Mucosa of stomach (tissue), 1 donor: ENCODE measurements around the gene ASCC2.

ENCODE experiments used
- H3K27me3 ChIP-seq: one replicate; pipeline ENCODE4 v1.7.0; 2013; ENCODE audit warnings: mild to moderate bottlenecking, low read length; ENCODE audit not compliant: control insufficient read depth, insufficient read depth
- H3K36me3 ChIP-seq: one replicate; pipeline ENCODE4 v1.7.0; 2013; ENCODE audit warnings: low read length; ENCODE audit not compliant: control insufficient read depth, insufficient read depth
- H3K4me1 ChIP-seq: one replicate; pipeline ENCODE4 v1.7.0; 2013; ENCODE audit warnings: mild to moderate bottlenecking, low read length; ENCODE audit not compliant: control insufficient read depth, insufficient read depth
- H3K4me3 ChIP-seq: one replicate; pipeline ENCODE4 v1.7.0; 2013; ENCODE audit warnings: low read length
- H3K9ac ChIP-seq: one replicate; pipeline ENCODE4 v1.7.0; 2013; ENCODE audit warnings: mild to moderate bottlenecking, low read length, moderate library complexity
- H3K9me3 ChIP-seq: one replicate; pipeline ENCODE4 v1.7.0; 2013; ENCODE audit warnings: mild to moderate bottlenecking, low read length, moderate library complexity; ENCODE audit not compliant: control insufficient read depth
- donor health status: Pancreatic carcinoma.

ASCC2 gene

DNA sequence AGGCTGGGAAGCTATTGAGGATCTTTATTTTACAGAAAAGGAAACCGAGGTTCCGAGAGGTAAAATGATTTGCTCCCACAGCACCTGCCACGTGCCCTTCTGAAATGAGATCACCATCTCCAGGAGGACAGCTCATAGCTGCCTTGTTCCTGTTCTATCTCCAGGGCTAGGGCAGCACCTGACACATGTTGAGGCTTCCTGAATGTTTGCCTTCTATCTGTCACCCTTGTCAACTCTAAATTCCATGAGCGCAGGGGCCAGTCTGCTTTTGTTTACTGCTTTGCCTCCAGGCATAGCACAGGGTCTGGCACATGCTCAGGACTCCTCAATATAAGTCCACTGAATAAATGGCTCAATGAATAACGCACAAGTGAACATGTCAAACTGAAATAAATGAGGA lies 24.1 kb downstream of the ASCC2 start:
- H3K27me3 ChIP-seq: no peaks in the 10 kb centered on the region
- H3K4me3 ChIP-seq: no peak overlapping the region
- H3K36me3 ChIP-seq: peaks cover 15% of the 10 kb centered on the region
- H3K4me1 ChIP-seq: peaks cover 60% of the 10 kb centered on the region
- no peaks in the 10 kb centered on the region for H3K9me3 ChIP-seq
- H3K9ac ChIP-seq: no peak overlapping the region

DNA sequence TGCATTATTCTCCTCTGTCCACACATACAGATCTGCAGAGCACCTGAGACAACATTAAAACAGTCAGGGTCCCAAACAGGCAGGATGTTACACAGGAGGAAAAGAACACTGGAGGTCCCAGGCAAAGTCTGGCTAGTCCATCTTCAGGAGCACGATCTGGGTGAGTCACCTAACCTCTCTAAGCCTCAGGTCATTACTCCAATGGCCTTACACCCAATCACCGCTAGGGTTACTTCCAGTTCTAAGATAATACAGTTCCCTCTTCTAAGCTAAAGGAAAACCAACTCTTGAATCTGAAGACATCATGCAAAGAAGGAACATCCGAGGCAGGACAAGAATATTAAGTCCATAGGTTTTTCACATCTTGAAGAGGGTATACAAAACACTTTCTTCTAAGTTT lies 24.5 kb downstream of the ASCC2 start:
- H3K27me3 ChIP-seq: no peaks in the 10 kb centered on the region
- peaks cover 15% of the 10 kb centered on the region for H3K36me3 ChIP-seq
- H3K4me3 ChIP-seq: no peak overlapping the region
- H3K9ac ChIP-seq: no peak overlapping the region
- no peaks in the 10 kb centered on the region for H3K9me3 ChIP-seq
- peaks cover 60% of the 10 kb centered on the region for H3K4me1 ChIP-seq

DNA sequence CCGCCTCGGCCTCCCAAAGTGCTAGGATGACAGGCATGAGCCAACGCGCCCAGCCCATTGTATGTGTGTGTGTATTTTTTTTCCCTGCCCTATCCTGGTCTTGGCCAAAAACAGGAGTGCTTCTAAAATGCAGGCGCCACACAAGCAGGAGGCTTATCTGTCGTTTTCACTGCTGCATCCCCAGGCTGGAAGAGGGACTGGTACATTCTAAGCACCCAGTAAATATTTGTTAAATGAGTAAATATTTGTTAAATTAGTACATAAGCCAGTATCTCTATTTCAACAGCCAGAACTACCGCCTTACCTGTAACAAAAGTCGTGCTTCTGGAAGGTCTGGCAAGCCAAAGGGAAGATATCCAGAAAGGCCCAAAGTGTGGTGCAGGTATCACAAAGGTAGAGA lies 24.9 kb downstream of the ASCC2 start:
- Histone ChIP-seq H3K27me3 (no peaks in the 10 kb centered on the region), H3K4me1 (peaks cover 60% of the 10 kb centered on the region)

DNA sequence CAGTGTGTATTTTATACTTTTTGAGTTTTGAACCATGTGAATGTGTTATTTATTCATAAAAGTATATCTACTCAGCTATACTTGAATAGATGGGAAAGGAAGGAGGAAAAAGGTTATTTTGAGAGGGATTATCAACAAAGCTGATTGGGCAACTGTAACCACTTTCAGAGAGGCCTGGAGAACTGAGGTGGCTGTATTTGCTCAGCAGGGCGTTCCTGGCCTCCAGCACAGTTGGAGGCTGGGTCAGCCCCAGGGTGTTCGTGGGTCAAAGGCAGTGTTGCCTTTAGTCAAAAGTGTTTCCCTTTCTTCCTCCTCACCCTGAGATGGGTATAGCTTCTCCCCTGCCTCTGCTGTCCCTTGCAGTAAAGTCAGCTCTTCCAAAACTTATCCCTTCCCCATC lies 26.7 kb downstream of the ASCC2 start:
- Histone ChIP-seq H3K9ac (no peak overlapping the region), H3K9me3 (no peaks in the 10 kb centered on the region), H3K4me1 (peaks cover 55% of the 10 kb centered on the region), H3K27me3 (no peaks in the 10 kb centered on the region), H3K4me3 (no peak overlapping the region), H3K36me3 (peaks cover 18% of the 10 kb centered on the region)

More for the DNA sequence above, 24.9 kb downstream of the ASCC2 start:
- Histone ChIP-seq H3K9me3 (no peaks in the 10 kb centered on the region), H3K9ac (no peak overlapping the region), H3K36me3 (peaks cover 15% of the 10 kb centered on the region), H3K4me3 (no peak overlapping the region)

DNA sequence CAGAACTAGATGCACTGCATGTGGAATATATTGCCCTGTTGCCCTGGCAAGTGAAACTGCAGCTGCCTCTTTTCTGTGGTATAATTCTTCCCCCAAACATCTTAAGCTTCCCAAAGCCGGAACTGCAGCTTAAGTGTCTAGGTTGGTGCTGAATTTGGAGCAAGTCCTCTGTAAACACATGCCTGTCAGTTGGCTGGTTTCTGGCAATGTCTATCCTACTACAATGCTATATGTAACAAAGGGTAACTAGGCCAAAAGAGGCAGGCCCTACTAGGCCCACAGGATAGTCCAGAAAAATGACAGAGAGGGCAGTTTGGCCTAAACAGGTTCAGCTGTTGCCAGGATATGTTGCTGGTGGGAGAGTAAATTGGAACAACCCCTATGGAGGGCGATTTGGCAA lies 27.9 kb downstream of the ASCC2 start:
- H3K4me1 ChIP-seq: peaks cover 50% of the 10 kb centered on the region
- H3K27me3 ChIP-seq: no peaks in the 10 kb centered on the region
- H3K9me3 ChIP-seq: no peaks in the 10 kb centered on the region
- no peak overlapping the region for H3K9ac ChIP-seq
- H3K4me3 ChIP-seq: no peak overlapping the region
- peaks cover 30% of the 10 kb centered on the region for H3K36me3 ChIP-seq

DNA sequence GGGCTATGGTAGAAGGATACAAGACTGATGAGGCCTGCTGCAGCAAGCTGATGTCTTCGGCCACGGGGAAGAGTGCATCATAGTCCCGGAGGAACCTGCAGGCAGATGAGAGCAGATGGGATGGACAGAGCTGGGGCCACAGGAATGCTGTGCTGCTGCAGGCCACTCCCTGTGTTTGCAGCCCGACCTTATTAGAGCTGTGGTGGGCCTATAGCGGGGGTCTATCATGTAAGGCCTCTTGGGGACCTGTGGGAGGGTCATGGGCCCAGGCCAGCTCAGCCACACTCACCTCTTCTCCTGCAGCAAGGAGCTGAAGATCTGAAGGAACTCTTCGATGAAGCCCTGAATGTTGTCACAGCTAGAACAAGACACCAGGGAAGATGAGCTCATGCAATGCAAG lies 31.9 kb downstream of the ASCC2 start:
- Histone ChIP-seq H3K9me3 (no peaks in the 10 kb centered on the region), H3K9ac (no peak overlapping the region), H3K36me3 (peaks cover 35% of the 10 kb centered on the region), H3K4me1 (peaks cover 44% of the 10 kb centered on the region), H3K4me3 (no peak overlapping the region), H3K27me3 (no peaks in the 10 kb centered on the region)

DNA sequence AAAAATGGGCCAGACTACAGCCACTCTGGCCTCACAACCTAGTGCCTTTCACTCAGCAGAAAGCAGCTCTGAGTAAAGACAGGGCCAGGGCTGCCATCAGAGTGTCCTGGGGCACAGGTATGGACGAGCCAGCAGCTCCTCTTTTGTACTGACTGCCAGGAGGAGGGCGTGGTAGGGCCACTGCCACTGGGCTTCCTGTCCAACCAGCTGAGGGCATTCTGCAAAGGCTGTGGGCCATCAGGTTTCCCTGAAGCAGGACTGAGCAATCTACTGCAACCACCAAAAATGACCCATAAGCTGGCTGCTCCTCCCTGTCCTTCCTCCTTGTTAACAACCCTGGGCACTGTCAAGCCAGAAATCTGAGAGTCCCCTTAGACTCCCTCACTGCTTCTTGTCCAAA lies 33.1 kb downstream of the ASCC2 start:
- peaks cover 34% of the 10 kb centered on the region for H3K36me3 ChIP-seq
- H3K4me1 ChIP-seq: peaks cover 51% of the 10 kb centered on the region
- peak overlapping the region; percentile 25 for H3K4me3 ChIP-seq
- H3K27me3 ChIP-seq: no peaks in the 10 kb centered on the region
- no peaks in the 10 kb centered on the region for H3K9me3 ChIP-seq
- H3K9ac ChIP-seq: no peak overlapping the region

DNA sequence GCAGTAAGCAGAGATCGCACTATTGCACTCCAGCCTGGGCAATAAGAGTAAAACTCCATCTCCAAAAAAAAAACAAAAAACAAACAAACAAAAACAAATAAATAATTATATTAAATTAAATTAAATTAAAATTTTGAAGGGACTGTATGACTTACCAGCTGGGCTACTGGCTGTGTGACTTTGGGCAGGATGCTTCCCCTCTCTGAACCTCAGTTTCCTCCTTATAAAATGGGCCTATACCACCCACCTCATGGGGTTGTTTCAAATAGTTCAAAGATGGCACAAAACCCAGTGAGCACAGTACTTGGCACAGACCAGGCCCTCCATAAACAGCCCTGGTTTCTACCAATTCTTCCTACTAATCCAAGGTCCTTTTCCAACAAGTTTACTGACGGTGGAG lies 34.9 kb downstream of the ASCC2 start:
- Histone ChIP-seq H3K9me3 (no peaks in the 10 kb centered on the region), H3K9ac (no peak overlapping the region), H3K4me1 (peaks cover 67% of the 10 kb centered on the region), H3K36me3 (peaks cover 35% of the 10 kb centered on the region), H3K27me3 (no peaks in the 10 kb centered on the region), H3K4me3 (no peak overlapping the region)

DNA sequence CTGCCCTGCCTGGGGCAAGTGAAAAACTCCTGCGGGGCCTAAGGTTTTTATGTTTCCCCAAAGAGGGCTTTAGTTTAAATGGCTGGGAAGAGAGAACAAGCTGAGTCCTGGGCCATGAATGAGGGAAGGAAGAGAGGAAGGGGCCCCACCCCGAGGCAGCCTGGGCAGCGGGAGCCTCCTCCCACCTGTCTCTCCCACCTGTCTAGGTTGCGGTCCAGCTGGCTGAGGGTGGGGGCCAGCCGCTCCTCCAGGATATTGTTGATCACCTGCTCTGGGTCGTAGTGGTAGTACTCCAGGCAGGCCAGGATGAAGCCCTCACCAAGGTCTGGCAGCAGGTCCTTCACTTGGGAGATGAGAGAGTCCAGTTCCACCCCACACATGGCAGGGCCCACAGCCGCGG lies 36.3 kb downstream of the ASCC2 start:
- Histone ChIP-seq H3K9ac (peak overlapping the region; percentile 41), H3K27me3 (no peaks in the 10 kb centered on the region), H3K36me3 (peaks cover 35% of the 10 kb centered on the region), H3K4me3 (no peak overlapping the region), H3K9me3 (no peaks in the 10 kb centered on the region), H3K4me1 (peaks cover 72% of the 10 kb centered on the region)

DNA sequence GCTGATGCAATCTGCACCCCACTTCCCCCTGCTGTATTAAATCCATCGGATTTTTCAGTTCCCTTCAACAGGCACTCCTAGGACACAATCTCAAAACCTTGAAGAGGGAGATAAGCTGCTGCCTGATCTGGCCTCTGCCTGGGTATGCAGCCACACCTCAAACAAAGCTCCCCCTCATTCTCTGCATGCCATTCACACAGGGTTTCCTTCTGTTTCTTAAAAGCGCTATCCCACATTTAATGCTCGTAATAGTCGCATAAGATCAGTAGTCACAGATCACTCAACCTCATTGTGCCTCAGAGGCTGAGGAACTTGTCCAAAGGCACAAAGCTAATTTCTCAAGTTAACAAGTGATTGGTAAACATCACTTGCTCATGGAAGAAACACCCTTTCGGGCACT lies 36.9 kb downstream of the ASCC2 start:
- Histone ChIP-seq H3K9me3 (no peaks in the 10 kb centered on the region), H3K4me1 (peaks cover 72% of the 10 kb centered on the region), H3K36me3 (peaks cover 29% of the 10 kb centered on the region), H3K4me3 (no peak overlapping the region), H3K9ac (peak overlapping the region; percentile 41), H3K27me3 (no peaks in the 10 kb centered on the region)

DNA sequence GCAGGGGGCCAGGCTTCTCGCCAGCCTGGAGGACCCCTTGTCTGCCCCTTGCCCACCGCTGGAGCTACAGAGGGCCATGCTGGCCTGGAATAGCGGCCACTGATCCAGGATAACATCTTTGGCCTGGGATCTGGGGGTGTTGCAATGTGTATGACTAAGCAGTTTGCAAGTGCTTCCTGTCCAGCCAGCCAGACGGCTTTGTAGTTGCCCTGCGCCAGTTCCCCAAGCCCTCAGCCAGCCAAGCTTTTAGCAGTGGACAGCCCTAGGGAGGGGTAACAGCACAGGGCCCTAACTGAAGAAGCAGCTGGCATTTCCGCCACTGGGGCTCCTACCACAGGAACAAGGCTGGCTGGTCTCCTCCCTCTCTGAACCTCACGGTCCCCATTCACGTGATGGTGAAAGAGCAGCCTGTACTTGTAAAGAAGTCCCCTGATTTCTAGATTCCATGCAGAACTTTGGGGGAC lies 38.8 kb downstream of the ASCC2 start:
- Histone ChIP-seq H3K4me3 (no peak overlapping the region), H3K4me1 (peaks cover 58% of the 10 kb centered on the region), H3K9ac (peak overlapping the region; percentile 42)

DNA sequence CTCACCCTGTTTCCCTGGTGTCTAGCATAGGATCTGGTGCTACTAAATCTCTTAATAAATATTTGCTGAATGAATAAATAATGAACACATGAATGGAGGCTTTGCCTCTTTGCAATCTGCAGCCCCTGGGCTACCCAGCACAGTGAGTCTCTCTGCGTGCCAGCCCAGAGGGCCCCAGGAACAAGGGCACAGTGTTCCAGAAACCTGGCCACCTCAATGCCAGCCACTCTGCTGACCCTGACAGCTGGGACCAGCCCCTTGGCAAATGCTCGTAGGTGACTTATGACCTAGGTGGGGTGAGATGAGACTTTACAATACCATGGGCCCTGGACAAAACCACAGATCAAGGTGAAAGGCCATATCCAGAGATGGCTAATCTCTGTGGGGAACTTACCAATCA lies 39.3 kb downstream of the ASCC2 start:
- Histone ChIP-seq H3K4me3 (no peak overlapping the region), H3K27me3 (no peaks in the 10 kb centered on the region), H3K36me3 (peaks cover 18% of the 10 kb centered on the region), H3K9ac (peak overlapping the region; percentile 42), H3K9me3 (no peaks in the 10 kb centered on the region), H3K4me1 (peaks cover 54% of the 10 kb centered on the region)

More for the DNA sequence above, 38.8 kb downstream of the ASCC2 start:
- H3K9me3 ChIP-seq: no peaks in the 10 kb centered on the region
- peaks cover 19% of the 10 kb centered on the region for H3K36me3 ChIP-seq
- H3K27me3 ChIP-seq: no peaks in the 10 kb centered on the region

DNA sequence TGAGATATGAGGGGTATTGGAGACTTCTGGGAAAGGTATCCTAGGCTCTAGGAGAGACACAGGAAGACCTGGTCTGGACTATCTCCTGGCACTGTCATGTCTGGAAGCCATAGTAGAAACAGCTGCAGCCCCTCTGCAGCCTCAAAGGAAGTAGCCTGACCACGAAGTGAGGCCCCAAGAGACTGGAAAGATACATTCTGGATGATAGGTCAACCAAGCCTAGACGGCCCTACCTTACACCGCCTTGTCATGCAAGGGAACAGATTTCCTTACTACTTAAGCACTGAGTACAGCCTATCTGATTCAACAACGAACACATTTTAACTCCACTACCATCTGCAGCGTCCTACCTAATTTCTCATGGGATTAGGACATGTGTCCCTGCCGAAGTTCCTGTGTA lies 39.8 kb downstream of the ASCC2 start:
- H3K27me3 ChIP-seq: no peaks in the 10 kb centered on the region
- H3K9me3 ChIP-seq: no peaks in the 10 kb centered on the region
- H3K36me3 ChIP-seq: peaks cover 15% of the 10 kb centered on the region
- peaks cover 50% of the 10 kb centered on the region for H3K4me1 ChIP-seq
- H3K4me3 ChIP-seq: no peak overlapping the region
- peak overlapping the region; percentile 42 for H3K9ac ChIP-seq
